ENCODE measurements around the gene NXPH4. TPM values are rescaled to one million over a fixed set of nuclear protein-coding genes. Genes with fewer than 3 reads are reported as not detected.

The NXPH4 gene
- polyA plus RNA-seq, 1 donor from 2014 or later = 0.53 TPM

DNA sequence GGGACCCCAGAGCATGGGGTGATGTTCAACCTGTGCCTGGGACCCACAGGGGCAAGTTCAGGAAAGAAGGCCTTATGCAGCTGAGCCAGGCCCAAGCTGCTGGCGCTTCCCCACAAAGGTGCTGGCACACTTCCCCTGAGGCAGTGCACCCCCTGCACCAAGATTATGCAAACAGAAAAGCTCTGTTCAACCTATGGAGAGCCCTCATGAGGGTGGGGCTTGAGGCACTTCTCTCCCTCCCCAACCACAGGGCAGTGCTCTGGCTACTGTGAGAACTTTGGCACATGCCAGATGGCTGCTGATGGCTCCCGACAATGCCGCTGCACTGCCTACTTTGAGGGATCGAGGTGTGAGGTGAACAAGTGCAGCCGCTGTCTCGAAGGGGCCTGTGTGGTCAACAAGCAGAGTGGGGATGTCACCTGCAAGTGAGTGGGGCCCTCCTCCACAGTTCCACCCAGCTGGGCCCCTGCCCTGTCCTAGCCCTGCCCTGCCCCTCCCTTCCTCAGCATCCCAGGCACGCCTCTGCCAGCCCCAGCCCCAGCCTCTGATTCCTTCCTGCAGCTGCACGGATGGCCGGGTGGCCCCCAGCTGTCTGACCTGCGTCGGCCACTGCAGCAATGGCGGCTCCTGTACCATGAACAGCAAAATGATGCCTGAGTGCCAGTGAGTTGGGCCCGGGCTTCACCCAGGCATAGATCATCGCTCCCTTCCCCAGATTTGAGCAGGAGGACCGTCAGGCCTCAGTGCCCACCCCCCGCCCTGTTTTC lies 5.5 kb upstream of the NXPH4 start:
- TF ChIP-seq SMC3 (conservative IDR thresholded peaks at IDR 0.05; ENCODE audit: poor library complexity) = no peak
- TF ChIP-seq POLR2AphosphoS5 (IDR thresholded peaks at IDR 0.05) = no peak
- TF ChIP-seq, protein P1, sequence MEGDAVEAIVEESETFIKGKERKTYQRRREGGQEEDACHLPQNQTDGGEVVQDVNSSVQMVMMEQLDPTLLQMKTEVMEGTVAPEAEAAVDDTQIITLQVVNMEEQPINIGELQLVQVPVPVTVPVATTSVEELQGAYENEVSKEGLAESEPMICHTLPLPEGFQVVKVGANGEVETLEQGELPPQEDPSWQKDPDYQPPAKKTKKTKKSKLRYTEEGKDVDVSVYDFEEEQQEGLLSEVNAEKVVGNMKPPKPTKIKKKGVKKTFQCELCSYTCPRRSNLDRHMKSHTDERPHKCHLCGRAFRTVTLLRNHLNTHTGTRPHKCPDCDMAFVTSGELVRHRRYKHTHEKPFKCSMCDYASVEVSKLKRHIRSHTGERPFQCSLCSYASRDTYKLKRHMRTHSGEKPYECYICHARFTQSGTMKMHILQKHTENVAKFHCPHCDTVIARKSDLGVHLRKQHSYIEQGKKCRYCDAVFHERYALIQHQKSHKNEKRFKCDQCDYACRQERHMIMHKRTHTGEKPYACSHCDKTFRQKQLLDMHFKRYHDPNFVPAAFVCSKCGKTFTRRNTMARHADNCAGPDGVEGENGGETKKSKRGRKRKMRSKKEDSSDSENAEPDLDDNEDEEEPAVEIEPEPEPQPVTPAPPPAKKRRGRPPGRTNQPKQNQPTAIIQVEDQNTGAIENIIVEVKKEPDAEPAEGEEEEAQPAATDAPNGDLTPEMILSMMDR (IDR thresholded peaks at IDR 0.05; ENCODE audit: poor library complexity, severe bottlenecking) = no peak
- TF ChIP-seq EP300 (conservative IDR thresholded peaks at IDR 0.05; ENCODE audit: poor library complexity, severe bottlenecking) = no peak
- no peak for TF ChIP-seq EZH2 (IDR thresholded peaks at IDR 0.05; ENCODE audit: borderline replicate concordance, insufficient read depth, low read length, poor library complexity, severe bottlenecking)
- TF ChIP-seq, protein P2, sequence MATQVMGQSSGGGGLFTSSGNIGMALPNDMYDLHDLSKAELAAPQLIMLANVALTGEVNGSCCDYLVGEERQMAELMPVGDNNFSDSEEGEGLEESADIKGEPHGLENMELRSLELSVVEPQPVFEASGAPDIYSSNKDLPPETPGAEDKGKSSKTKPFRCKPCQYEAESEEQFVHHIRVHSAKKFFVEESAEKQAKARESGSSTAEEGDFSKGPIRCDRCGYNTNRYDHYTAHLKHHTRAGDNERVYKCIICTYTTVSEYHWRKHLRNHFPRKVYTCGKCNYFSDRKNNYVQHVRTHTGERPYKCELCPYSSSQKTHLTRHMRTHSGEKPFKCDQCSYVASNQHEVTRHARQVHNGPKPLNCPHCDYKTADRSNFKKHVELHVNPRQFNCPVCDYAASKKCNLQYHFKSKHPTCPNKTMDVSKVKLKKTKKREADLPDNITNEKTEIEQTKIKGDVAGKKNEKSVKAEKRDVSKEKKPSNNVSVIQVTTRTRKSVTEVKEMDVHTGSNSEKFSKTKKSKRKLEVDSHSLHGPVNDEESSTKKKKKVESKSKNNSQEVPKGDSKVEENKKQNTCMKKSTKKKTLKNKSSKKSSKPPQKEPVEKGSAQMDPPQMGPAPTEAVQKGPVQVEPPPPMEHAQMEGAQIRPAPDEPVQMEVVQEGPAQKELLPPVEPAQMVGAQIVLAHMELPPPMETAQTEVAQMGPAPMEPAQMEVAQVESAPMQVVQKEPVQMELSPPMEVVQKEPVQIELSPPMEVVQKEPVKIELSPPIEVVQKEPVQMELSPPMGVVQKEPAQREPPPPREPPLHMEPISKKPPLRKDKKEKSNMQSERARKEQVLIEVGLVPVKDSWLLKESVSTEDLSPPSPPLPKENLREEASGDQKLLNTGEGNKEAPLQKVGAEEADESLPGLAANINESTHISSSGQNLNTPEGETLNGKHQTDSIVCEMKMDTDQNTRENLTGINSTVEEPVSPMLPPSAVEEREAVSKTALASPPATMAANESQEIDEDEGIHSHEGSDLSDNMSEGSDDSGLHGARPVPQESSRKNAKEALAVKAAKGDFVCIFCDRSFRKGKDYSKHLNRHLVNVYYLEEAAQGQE (IDR thresholded peaks at IDR 0.05; ENCODE audit: borderline replicate concordance) = no peak
- TF ChIP-seq RAD21 (conservative IDR thresholded peaks at IDR 0.05) = no peak
- no peak for TF ChIP-seq MXI1 (conservative IDR thresholded peaks at IDR 0.05; ENCODE audit: poor library complexity, severe bottlenecking)
- no peak for TF ChIP-seq TAF1 (IDR thresholded peaks at IDR 0.05; ENCODE audit: low read depth)
- Histone ChIP-seq H3K4me2 (ENCODE audit: low read length) (no peak overlapping the region), H3F3A (ENCODE audit: insufficient read depth, low read length, poor library complexity, severe bottlenecking) (no peaks in the 10 kb centered on the region), H3K9ac (ENCODE audit: low read length) (no peak overlapping the region), H3K4me3 (ENCODE audit: low read length) (no peak overlapping the region), H3K79me2 (replicated peaks; ENCODE audit: insufficient read depth, low read length) (no peaks in the 10 kb centered on the region), H3K27me3 (ENCODE audit: insufficient read depth, low read depth, low read length) (peaks cover 22% of the 10 kb centered on the region), H3K9me2 (ENCODE audit: insufficient read depth, low read length) (no peaks in the 10 kb centered on the region), H2AFZ (ENCODE audit: low read depth, low read length) (no peak overlapping the region), H3K9me3 (ENCODE audit: low read length) (no peaks in the 10 kb centered on the region), H4K20me1 (ENCODE audit: insufficient read depth) (no peaks in the 10 kb centered on the region), H3K36me3 (ENCODE audit: insufficient read depth, low read length) (peaks cover 6% of the 10 kb centered on the region), H3K27ac (ENCODE audit: low read length) (no peak overlapping the region)

DNA sequence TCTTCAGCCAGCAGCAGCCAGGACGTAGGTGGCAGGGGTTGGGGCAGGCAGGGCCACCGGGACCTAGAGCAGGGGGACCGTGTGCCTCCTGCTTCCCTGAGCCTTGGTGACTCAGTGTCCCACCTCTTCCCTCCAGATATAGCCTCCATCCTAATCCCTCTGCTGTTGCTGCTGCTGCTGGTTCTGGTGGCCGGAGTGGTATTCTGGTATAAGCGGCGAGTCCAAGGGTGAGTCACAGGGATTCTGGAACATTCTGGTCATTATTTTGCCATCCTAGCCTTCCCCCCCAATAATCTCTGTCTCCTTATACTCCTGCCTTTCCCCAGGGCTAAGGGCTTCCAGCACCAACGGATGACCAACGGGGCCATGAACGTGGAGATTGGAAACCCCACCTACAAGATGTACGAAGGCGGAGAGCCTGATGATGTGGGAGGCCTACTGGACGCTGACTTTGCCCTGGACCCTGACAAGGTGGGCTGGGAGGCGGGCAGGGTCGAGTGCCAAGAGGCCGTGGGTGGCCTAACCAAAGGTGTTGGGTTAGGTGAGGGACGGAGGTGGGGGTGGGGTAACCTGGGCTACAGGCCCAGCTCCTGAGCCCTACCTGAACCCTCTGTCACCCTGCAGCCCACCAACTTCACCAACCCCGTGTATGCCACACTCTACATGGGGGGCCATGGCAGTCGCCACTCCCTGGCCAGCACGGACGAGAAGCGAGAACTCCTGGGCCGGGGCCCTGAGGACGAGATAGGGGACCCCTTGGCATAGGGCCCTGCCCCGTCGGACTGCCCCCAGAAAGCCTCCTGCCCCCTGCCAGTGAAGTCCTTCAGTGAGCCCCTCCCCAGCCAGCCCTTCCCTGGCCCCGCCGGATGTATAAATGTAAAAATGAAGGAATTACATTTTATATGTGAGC lies 4.5 kb upstream of the NXPH4 start:
- Histone ChIP-seq H3K27me3 (ENCODE audit: insufficient read depth, low read depth, low read length) (peaks cover 29% of the 10 kb centered on the region), H3K9me3 (ENCODE audit: low read length) (no peaks in the 10 kb centered on the region), H3K79me2 (replicated peaks; ENCODE audit: insufficient read depth, low read length) (no peaks in the 10 kb centered on the region), H3K9me2 (ENCODE audit: insufficient read depth, low read length) (no peaks in the 10 kb centered on the region), H3K4me3 (ENCODE audit: low read length) (no peak overlapping the region), H3K9ac (ENCODE audit: low read length) (no peak overlapping the region), H2AFZ (ENCODE audit: low read depth, low read length) (no peak overlapping the region), H4K20me1 (ENCODE audit: insufficient read depth) (no peaks in the 10 kb centered on the region), H3K27ac (ENCODE audit: low read length) (no peak overlapping the region), H3F3A (ENCODE audit: insufficient read depth, low read length, poor library complexity, severe bottlenecking) (no peaks in the 10 kb centered on the region), H3K36me3 (ENCODE audit: insufficient read depth, low read length) (peaks cover 6% of the 10 kb centered on the region), H3K4me2 (ENCODE audit: low read length) (no peak overlapping the region)
- TF ChIP-seq RAD21 (conservative IDR thresholded peaks at IDR 0.05) = no peak
- TF ChIP-seq POLR2AphosphoS5 (IDR thresholded peaks at IDR 0.05) = no peak

All from neural cell (in vitro differentiated cells).